ENCODE measurements around the gene PTCHD4.

- TF ChIP-seq POLR2A (IDR thresholded peaks at IDR 0.05) (no peak), CTCF (IDR thresholded peaks at IDR 0.05 in 8 of 11, conservative IDR thresholded peaks at IDR 0.05 in 3 of 11) (no peak), POLR2AphosphoS5 (IDR thresholded peaks at IDR 0.05) (no peak)
These were observed 12.6 kb upstream of the PTCHD4 start for GRCh38 chr6:48123601-48124000.
